ENCODE measurements around the gene SORCS3.
A peak's percentile ranks its signal among the peaks of the same experiment; 100 is the strongest.

The SORCS3 gene

GRCh38 chr10:105041956-105042355, 400.9 kb downstream of the SORCS3 start:
- Histone ChIP-seq H3K27me3 (replicated peaks; ENCODE audit: insufficient read depth, low read length) (no peaks in the 10 kb centered on the region), H3K9ac (ENCODE audit: low read length) (no peak overlapping the region), H3K79me2 (ENCODE audit: low read length) (no peaks in the 10 kb centered on the region), H3K36me3 (replicated peaks; ENCODE audit: insufficient read depth, low read length) (no peaks in the 10 kb centered on the region), H3K9me3 (replicated peaks; ENCODE audit: insufficient read depth, low read length) (no peaks in the 10 kb centered on the region), H3K9me2 (replicated peaks; ENCODE audit: insufficient read depth, low read length) (no peaks in the 10 kb centered on the region), H3K4me1 (ENCODE audit: low read length) (peaks cover 39% of the 10 kb centered on the region), H4K20me1 (ENCODE audit: insufficient read depth, low read length) (no peaks in the 10 kb centered on the region), H3K4me3 (ENCODE audit: low read length) (no peak overlapping the region), H3K4me2 (ENCODE audit: low read depth, low read length) (peak overlapping the region; percentile 44; the same call in 1 of the 2 replicates), H3K27ac (ENCODE audit: low read length) (no peak overlapping the region), H2AFZ (ENCODE audit: low read length) (no peak overlapping the region), H3F3A (ENCODE audit: insufficient read depth, low read length) (peaks cover 22% of the 10 kb centered on the region; the same call in 1 of the 2 replicates)
- no peak for TF ChIP-seq CTCF (IDR thresholded peaks at IDR 0.05; ENCODE audit: low read length)
- no peak for TF ChIP-seq EZH2 (optimal IDR thresholded peaks at IDR 0.05; ENCODE audit: low read depth, low read length)
- no peak for TF ChIP-seq EZH2phosphoT487 (IDR thresholded peaks at IDR 0.05; ENCODE audit: low read length)
- DNase-seq, result no peak

DNA sequence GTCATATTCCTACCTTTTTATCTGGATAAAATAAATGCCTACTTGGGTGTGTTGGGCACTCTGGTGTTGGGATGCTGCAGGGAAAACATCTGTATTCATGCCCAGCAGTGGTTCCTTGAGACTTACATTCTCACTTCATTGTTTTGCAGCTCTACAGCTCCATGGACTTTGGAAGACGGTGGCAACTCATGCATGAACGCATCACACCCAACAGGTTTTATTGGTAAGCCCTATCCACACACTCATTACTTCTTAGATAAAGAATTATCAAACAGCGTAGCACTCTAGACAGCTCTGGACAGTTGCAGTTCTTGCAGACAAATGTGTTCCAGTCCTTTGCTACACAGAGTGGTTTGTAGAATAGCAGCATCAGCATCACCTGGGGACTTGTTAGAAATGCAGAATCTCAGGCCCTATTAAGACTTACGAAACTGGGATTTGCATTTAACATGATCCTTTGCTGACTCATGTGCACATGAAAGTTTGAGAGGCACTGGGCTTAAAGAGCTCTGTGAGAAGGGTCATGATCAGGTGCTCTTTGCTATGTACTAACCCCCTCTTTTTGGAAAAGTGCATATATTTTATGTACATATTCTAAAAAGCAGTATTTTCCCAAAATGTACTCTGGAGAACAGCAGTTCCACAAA, 401.9 kb downstream of the SORCS3 start:
- Histone ChIP-seq H3K27ac (ENCODE audit: low read length) (peak overlapping the region; percentile 58; the same call in 1 of the 2 replicates), H3K4me1 (ENCODE audit: low read length) (peaks cover 46% of the 10 kb centered on the region), H3K4me3 (ENCODE audit: low read length) (peak overlapping the region; percentile 0; the same call in 1 of the 2 replicates), H3K9me3 (replicated peaks; ENCODE audit: insufficient read depth, low read length) (no peaks in the 10 kb centered on the region), H3K9me2 (replicated peaks; ENCODE audit: insufficient read depth, low read length) (no peaks in the 10 kb centered on the region), H3K9ac (ENCODE audit: low read length) (no peak overlapping the region), H3K27me3 (replicated peaks; ENCODE audit: insufficient read depth, low read length) (no peaks in the 10 kb centered on the region), H3K79me2 (ENCODE audit: low read length) (no peaks in the 10 kb centered on the region), H2AFZ (ENCODE audit: low read length) (no peak overlapping the region), H4K20me1 (ENCODE audit: insufficient read depth, low read length) (no peaks in the 10 kb centered on the region), H3K36me3 (replicated peaks; ENCODE audit: insufficient read depth, low read length) (no peaks in the 10 kb centered on the region), H3K4me2 (ENCODE audit: low read depth, low read length) (peak overlapping the region; percentile 44), H3F3A (ENCODE audit: insufficient read depth, low read length) (peaks cover 22% of the 10 kb centered on the region; the same call in 1 of the 2 replicates)
- TF ChIP-seq EZH2 (optimal IDR thresholded peaks at IDR 0.05; ENCODE audit: low read depth, low read length) (no peak), CTCF (IDR thresholded peaks at IDR 0.05; ENCODE audit: low read length) (no peak), EZH2phosphoT487 (IDR thresholded peaks at IDR 0.05; ENCODE audit: low read length) (no peak)
- DNase-seq, result peak; percentile 88

GRCh38 chr10:105044902-105045301, 403.8 kb downstream of the SORCS3 start:
- DNase-seq, result peak; percentile 66
- Histone ChIP-seq H3K9me3 (replicated peaks; ENCODE audit: insufficient read depth, low read length) (no peaks in the 10 kb centered on the region), H4K20me1 (ENCODE audit: insufficient read depth, low read length) (no peaks in the 10 kb centered on the region), H3K4me2 (ENCODE audit: low read depth, low read length) (peak overlapping the region; percentile 51), H2AFZ (ENCODE audit: low read length) (peak overlapping the region; percentile 44; the same call in 1 of the 2 replicates), H3K4me3 (ENCODE audit: low read length) (0 out of 2 replicates have a peak overlapping the region, but pooled peaks have one; percentile 7), H3K79me2 (ENCODE audit: low read length) (no peaks in the 10 kb centered on the region), H3K27ac (ENCODE audit: low read length) (peak overlapping the region; percentile 46; the same call in 1 of the 2 replicates), H3K9me2 (replicated peaks; ENCODE audit: insufficient read depth, low read length) (no peaks in the 10 kb centered on the region), H3K9ac (ENCODE audit: low read length) (no peak overlapping the region), H3K36me3 (replicated peaks; ENCODE audit: insufficient read depth, low read length) (no peaks in the 10 kb centered on the region), H3K4me1 (ENCODE audit: low read length) (peaks cover 46% of the 10 kb centered on the region), H3F3A (ENCODE audit: insufficient read depth, low read length) (peaks cover 22% of the 10 kb centered on the region; the same call in 1 of the 2 replicates), H3K27me3 (replicated peaks; ENCODE audit: insufficient read depth, low read length) (no peaks in the 10 kb centered on the region)
- 0 out of 2 replicates have a peak, but pooled peaks have one; percentile 3 for TF ChIP-seq CTCF (IDR thresholded peaks at IDR 0.05; ENCODE audit: low read length)
- TF ChIP-seq EZH2phosphoT487 (IDR thresholded peaks at IDR 0.05; ENCODE audit: low read length), result no peak
- TF ChIP-seq EZH2 (optimal IDR thresholded peaks at IDR 0.05; ENCODE audit: low read depth, low read length), result no peak

Measured in MM.1S (cell line).